Testis (tissue), 3 donors: Measurements from ENCODE around the gene CRYBA4. TPM values are rescaled to one million over a fixed set of nuclear protein-coding genes. Genes with fewer than 3 reads are reported as not detected.

Experiments
- DNase-seq: peaks from one replicate; pipeline ENCODE4 v3.0.0-alpha.2; 2019
- H3K27ac ChIP-seq, 2 donors: fragments of 200-600 bp; sonication (generic); one replicate each; pipeline ENCODE4 v1.5.1; 2019
- H3K27me3 ChIP-seq: fragments of 200-600 bp; sonication (generic); one replicate; pipeline ENCODE4 v1.5.1; 2019
- H3K36me3 ChIP-seq: fragments of 200-600 bp; sonication (generic); one replicate; pipeline ENCODE4 v1.5.1; 2017; ENCODE audit warnings: low read depth; ENCODE audit errors: missing control alignments
- H3K4me1 ChIP-seq: fragments of 200-600 bp; sonication (generic); one replicate; pipeline ENCODE4 v1.5.1; 2019
- H3K4me3 ChIP-seq, 2 donors: fragments of 200-600 bp; sonication (generic); one replicate each; pipeline ENCODE4 v1.5.1; 2017 to 2019
- H3K9me3 ChIP-seq: fragments of 200-600 bp; sonication (generic); one replicate; pipeline ENCODE4 v1.5.1; 2017
- CTCF ChIP-seq, 3 experiments: fragments of 450-650 bp in 2 of 3; fragments of 200-600 bp in 1 of 3; sonication (generic) in 1 of 3; IDR thresholded peaks; one replicate each; pipeline ENCODE4 v1.5.1; 2016 to 2019; ENCODE audit warnings: antibody characterized with exemption in 3 of 3, mild to moderate bottlenecking in 2 of 3, moderate library complexity in 1 of 3
- POLR2A ChIP-seq: fragments of 450-650 bp; IDR thresholded peaks from one replicate; pipeline ENCODE4 v1.6.1; 2017; ENCODE audit warnings: antibody characterized with exemption, mild to moderate bottlenecking, moderate library complexity
- WGBS, 2 donors: methylation state at CpG; one replicate each; pipeline ENCODE4 v1.1.5; 2018; 5-methylcytosine and 5-hydroxymethylcytosine counted together
- intact Hi-C: fragments of 100-400 bp; cut with DNase I; formaldehyde crosslinking; loops from one replicate; pipeline ENCODE4 v1.15.1; 2023; ENCODE audit warnings: low total_unique reads
- polyA plus RNA-seq: library from polyadenylated mRNA; stranded (reverse); fragments of 350-450 nt; fragmentation: Illumina TruSeq; extraction: RNeasy Lipid Tissue Mini Kit (QIAGEN cat#74804); gene quantifications from one replicate; pipeline ENCODE4 v1.2.3, GENCODE V29; 2014; ENCODE audit warnings: low read depth, low replicate concordance; ENCODE audit not compliant: insufficient read depth
- small RNA-seq, 2 donors: library from RNA; depleted of rRNA; stranded (forward); fragments of <200 nt; gene quantifications; one replicate each; pipeline ENCODE3, GENCODE V24; 2016
- total RNA-seq, 2 donors: library from RNA; depleted of rRNA; stranded (reverse); fragments of >200 nt; gene quantifications; one replicate each; pipeline ENCODE4 v1.2.3, GENCODE V29; 2016

CRYBA4 gene
- total and polyA plus RNA-seq, 3 donors from 2014 or later: 0.93 to 2.6 (median 2.3) TPM

- peak; percentile 86 for DNase-seq
- peak; percentile 61 to 91 (median 81) for TF ChIP-seq CTCF (IDR thresholded peaks at IDR 0.05)
- no peak for TF ChIP-seq POLR2A
- no peak overlapping the region for H3K27ac ChIP-seq
- H3K4me1 ChIP-seq: peaks cover 11% of the 10 kb centered on the region
- no peaks in the 10 kb centered on the region for H3K9me3 ChIP-seq
- H3K36me3 ChIP-seq: no peaks in the 10 kb centered on the region
- H3K4me3 ChIP-seq: no peak overlapping the region
- no peaks in the 10 kb centered on the region for H3K27me3 ChIP-seq
- WGBS, 2 donors: 48 to 54% methylated on average over 9 of the region's 9 CpGs
- intact Hi-C loops: no loop called here
Measured at GRCh38 chr22:26679003-26679629, 57.4 kb downstream of the CRYBA4 start.

Small RNAs within 50 kb of the gene (small RNA-seq; reads per million reads assigned to genes)
- 0 reads per million in 2 donors for gene RF01874

Other genes with a start within 250 kb of the CRYBA4 start
- gene ASPHD2, start 192.7 kb upstream of the CRYBA4 start, total RNA-seq: 1 to 10 TPM; 4.8 to 5.0 TPM
- 4.2 TPM for gene ASPHD2, start 192.7 kb upstream of the CRYBA4 start, polyA plus RNA-seq
- 100 to 1,000 TPM; 103 to 110 TPM for gene HPS4, start 138.2 kb upstream of the CRYBA4 start, total RNA-seq
- 68.8 TPM for gene HPS4, start 138.2 kb upstream of the CRYBA4 start, polyA plus RNA-seq
- gene SRRD, start 138.1 kb upstream of the CRYBA4 start, total RNA-seq: 10 to 100 TPM; 22.7 to 27.2 TPM
- gene SRRD, start 138.1 kb upstream of the CRYBA4 start, polyA plus RNA-seq: 37.9 TPM
- gene TFIP11, start 109.5 kb upstream of the CRYBA4 start, total RNA-seq: 10 to 100 TPM; 44.3 to 51.3 TPM
- gene TFIP11, start 109.5 kb upstream of the CRYBA4 start, polyA plus RNA-seq: 100 TPM
- gene TPST2, start 31.8 kb upstream of the CRYBA4 start, total RNA-seq: 100 to 1,000 TPM; 169 to 218 TPM
- gene TPST2, start 31.8 kb upstream of the CRYBA4 start, polyA plus RNA-seq: 32.8 TPM
- not detected for gene CRYBB1, start 3.9 kb upstream of the CRYBA4 start, total RNA-seq
- 0.80 TPM for gene CRYBB1, start 3.9 kb upstream of the CRYBA4 start, polyA plus RNA-seq
- 1 to 10 TPM; 2.4 to 3.3 TPM for gene MIAT, start 35.6 kb downstream of the CRYBA4 start, total RNA-seq
- 1.7 TPM for gene MIAT, start 35.6 kb downstream of the CRYBA4 start, polyA plus RNA-seq